Activated T-helper 17 cell treated with anti-CD3 and anti-CD28 coated beads, Interleukin-2, amount 50 U/mL, for 72 hours (primary cell): ENCODE measurements around the gene KLF9. TPM values are rescaled to one million over a fixed set of nuclear protein-coding genes. Genes with fewer than 3 reads are reported as not detected.
A peak's percentile ranks its signal among the peaks of the same experiment; 100 is the strongest.

Experiments
- ATAC-seq: fragments of 150-1000 bp; cut with Tn5 transposase; replicated peaks from 2 replicates; pipeline ENCODE4 v1.10.0; 2021; ENCODE audit warnings: mild to moderate bottlenecking, moderate library complexity
- H3K27ac Mint-ChIP-seq: one replicate; pipeline ENCODE4 v1.8.0; 2022; ENCODE audit warnings: mixed read lengths
- H3K27me3 Mint-ChIP-seq: one replicate; pipeline ENCODE4 v1.8.0; 2022; ENCODE audit warnings: mixed read lengths
- H3K36me3 Mint-ChIP-seq: one replicate; pipeline ENCODE4 v1.8.0; 2022; ENCODE audit warnings: low read depth, mild to moderate bottlenecking, mixed read lengths
- H3K4me1 Mint-ChIP-seq: one replicate; pipeline ENCODE4 v1.8.0; 2022; ENCODE audit warnings: mixed read lengths
- H3K4me3 Mint-ChIP-seq: one replicate; pipeline ENCODE4 v1.8.0; 2022; ENCODE audit warnings: mild to moderate bottlenecking, mixed read lengths
- H3K9me3 Mint-ChIP-seq: one replicate; pipeline ENCODE4 v1.8.0; 2022; ENCODE audit warnings: mixed read lengths
- total RNA-seq, 2 donors: library from RNA; stranded (reverse); gene quantifications; one replicate each; pipeline ENCODE4 v1.2.3, GENCODE V29; 2022

The KLF9 gene
- total RNA-seq, 2 donors from 2014 or later = 9.1 to 19.0 TPM

DNA sequence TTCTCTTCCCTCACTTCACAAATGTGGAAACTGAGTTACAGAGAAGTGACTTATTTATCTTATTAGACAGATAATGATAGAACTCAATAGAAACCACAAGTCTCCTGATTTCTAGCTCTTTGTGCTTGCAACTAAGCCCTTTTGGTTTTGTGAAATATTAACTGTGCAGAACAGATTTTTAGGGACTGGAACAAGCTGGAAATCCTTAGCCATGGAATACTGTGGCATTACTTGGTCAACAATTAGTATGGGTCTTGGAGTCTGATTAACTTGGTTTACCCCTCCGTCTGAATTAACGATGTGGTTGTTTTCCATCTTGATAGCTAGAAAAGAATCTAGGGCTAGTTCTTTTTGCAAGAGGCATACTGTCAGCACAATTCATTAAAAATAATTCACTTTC is 584 bp upstream of the KLF9 start:
- Mint-ChIP-seq H3K27ac (peak overlapping the region; percentile 99), H3K27me3 (no peaks in the 10 kb centered on the region), H3K4me3 (peak overlapping the region; percentile 97), H3K4me1 (peaks cover 15% of the 10 kb centered on the region), H3K9me3 (no peaks in the 10 kb centered on the region), H3K36me3 (peaks cover 48% of the 10 kb centered on the region)
- ATAC-seq = no peak

DNA sequence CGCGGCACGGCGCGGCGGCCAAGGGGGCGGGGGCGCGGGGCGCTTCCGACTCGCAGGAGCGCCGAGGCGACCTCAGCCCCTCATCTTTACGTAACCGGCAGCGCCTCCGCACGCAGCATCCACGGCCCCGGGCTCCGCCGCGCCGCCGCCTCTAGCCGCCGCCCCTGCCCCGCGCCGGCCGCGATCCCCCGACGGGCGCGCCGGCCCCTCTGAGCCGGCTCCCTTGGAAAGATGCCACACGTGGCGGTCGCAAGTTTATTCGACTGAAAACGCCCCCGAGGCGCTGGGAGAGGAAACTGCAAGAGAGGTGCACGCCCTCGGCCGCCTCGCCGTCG is 1.0 kb downstream of the KLF9 start:
- Mint-ChIP-seq H3K36me3 (peaks cover 45% of the 10 kb centered on the region), H3K27ac (peak overlapping the region; percentile 99), H3K4me1 (peaks cover 19% of the 10 kb centered on the region), H3K9me3 (no peaks in the 10 kb centered on the region), H3K27me3 (no peaks in the 10 kb centered on the region), H3K4me3 (peak overlapping the region; percentile 97)
- ATAC-seq = peak; percentile 20

DNA sequence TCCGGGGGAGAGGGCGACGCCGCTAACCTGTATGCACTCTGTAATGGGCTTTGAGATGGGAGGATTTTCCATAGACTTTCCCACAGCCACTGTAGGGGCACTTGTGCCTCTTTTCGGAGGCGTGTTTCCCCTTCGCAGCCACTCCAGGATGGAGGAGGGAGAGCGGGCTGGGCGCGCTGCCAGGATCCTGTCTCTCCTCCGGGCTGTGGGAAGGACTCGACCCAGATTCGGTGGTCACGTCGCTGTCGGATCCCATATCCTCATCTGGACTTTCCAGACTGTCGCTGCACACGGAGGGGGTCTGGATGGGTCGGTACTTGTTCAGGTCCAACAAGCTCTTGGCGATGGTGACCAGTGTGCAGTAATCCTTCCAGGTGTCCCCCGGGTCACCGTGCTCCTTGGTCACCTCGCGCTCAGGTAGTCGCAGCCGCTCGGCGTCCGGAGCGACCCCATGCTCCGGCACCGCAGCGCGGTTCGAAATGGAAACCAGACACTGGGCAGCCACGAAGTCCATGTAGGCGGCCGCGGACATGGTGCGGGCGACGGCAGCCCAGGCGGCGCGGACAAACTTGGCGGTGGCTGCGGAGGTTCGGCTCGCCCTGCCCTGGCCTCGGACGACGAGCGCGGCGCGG is 1.5 kb downstream of the KLF9 start:
- no peaks in the 10 kb centered on the region for H3K9me3 Mint-ChIP-seq

DNA sequence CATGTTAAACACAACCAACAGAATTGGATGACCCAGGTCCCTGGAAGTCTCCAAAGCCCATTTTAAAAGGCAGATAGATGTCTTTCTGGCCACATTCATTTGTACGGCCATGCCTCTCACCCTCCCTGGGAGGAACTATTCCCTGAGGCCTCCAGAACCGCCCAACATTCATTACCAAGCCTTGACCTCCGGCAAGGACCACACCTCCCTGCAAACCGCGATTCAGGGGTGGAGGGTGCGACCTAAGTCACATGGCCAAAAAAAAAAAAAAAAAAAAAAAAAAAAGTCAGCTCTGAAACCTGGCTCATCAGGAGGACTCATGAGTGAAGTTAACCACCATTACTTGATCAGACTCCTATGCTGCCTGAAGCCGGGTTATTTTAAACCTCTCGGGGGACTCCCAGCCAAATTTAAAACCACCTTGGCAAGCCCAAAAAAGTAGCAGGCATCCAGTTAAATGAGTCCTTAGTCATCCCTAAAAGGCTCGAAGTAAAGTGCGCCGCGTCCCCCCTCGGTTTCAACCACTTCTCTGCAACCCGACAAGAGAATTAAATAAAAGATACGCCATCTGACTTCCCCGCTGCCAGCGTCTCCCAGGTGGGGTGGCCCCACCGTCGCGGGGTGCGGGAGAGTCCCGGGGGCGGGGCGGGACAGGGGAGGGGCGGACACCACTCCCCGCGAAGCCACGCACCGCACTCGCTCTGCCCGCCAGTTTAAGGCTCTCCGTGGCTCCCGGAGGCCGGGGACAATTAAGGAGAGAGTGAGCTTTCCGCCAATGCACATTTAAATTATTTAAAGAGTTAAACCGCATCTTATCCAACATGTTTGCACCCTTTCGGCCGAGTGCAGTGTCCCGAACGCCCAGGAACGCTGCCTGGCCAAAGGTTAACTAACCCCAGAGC is 2.3 kb downstream of the KLF9 start:
- Mint-ChIP-seq H3K4me1 (peaks cover 28% of the 10 kb centered on the region), H3K27me3 (no peaks in the 10 kb centered on the region), H3K9me3 (no peaks in the 10 kb centered on the region), H3K36me3 (peaks cover 55% of the 10 kb centered on the region), H3K27ac (peak overlapping the region; percentile 97), H3K4me3 (peak overlapping the region; percentile 97)
- peak; percentile 60 for ATAC-seq

More for the DNA sequence above, 1.5 kb downstream of the KLF9 start:
- H3K36me3 Mint-ChIP-seq = peaks cover 47% of the 10 kb centered on the region
- H3K4me1 Mint-ChIP-seq = peaks cover 20% of the 10 kb centered on the region
- ATAC-seq = no peak
- H3K27me3 Mint-ChIP-seq = no peaks in the 10 kb centered on the region
- peak overlapping the region; percentile 97 for H3K4me3 Mint-ChIP-seq
- peak overlapping the region; percentile 97 for H3K27ac Mint-ChIP-seq

DNA sequence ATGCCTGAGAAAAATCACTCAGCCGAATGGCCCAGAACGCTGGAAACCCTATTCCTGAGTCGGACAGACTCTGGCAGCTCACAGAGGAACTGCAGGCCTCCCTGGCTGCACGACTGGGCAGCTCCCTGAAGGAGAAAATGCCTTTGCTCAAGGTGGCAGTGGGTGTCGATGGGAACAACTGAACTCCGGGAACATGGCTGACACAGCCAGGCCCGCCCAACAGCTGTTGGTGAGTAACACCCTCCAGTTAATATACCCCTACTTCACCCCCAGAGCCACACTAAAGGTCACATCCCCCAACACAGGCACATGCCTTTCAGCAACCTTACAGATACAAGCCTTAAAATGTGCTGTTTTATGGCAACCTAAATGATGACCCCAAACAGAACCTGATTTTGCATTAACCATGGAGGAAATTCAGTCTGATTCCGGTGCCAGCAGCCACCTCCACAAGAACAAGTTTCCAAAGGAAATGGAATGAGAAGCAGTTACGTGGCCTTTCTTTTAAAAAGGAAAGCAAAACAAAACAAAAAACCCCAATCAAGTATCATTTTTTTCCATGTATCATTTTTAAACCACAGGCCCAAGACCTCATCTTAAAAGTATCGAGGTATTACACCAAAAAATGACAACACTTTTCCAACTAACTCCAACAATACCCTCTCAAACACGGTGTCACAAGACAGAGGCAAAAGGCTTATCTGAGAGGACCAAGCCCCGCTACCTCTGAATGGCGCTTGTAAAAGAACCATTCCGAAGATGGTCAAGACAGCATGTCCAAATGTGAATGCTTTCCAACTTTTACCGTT is 3.1 kb downstream of the KLF9 start:
- Mint-ChIP-seq H3K9me3 (no peaks in the 10 kb centered on the region), H3K4me1 (peaks cover 34% of the 10 kb centered on the region)
- peak; percentile 33 for ATAC-seq

DNA sequence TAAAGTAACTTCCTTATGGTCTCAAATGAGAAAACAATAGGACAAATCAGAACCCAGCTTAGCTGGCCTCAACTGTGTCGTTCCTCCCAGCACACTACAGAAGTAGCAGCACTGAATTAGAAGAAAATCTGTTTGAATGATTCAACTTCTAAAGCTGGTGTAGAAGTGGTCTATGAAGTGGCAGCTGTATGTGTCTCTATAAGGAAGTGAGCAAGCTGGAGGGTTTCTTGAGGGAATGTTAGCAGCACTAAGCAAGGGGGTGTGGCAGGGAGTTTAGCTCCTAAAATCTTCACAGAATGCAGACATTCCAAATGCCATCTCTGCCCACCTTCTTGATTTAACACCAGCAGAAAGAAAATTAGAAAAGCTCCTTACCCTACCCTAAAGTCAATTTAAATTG is 4.1 kb downstream of the KLF9 start:
- H3K27ac Mint-ChIP-seq = peak overlapping the region; percentile 97
- ATAC-seq = no peak

More for the DNA sequence above, 3.1 kb downstream of the KLF9 start:
- Mint-ChIP-seq H3K4me3 (peak overlapping the region; percentile 97), H3K27ac (peak overlapping the region; percentile 97), H3K36me3 (peaks cover 63% of the 10 kb centered on the region), H3K27me3 (no peaks in the 10 kb centered on the region)

DNA sequence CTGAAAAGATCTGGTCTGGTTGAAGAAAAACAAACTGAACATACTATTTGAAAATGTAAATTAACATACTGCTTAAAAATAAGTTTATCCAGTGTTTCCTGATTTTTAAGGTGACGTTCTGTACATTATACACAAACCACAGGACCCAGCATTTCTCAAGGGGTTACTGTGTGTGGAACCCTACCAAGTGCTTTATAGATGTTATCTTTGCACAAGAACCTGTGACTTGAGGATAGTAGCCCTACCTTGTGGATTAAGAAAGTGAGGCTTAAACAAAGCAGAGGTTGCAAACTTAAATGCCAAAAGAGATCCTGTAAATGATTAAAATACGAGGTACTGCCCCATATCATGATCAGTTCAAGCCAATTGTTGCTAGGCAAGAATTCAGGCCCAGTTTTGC is 4.7 kb downstream of the KLF9 start:
- H3K4me3 Mint-ChIP-seq = peak overlapping the region; percentile 97
- no peak for ATAC-seq
- peaks cover 49% of the 10 kb centered on the region for H3K4me1 Mint-ChIP-seq
- no peaks in the 10 kb centered on the region for H3K9me3 Mint-ChIP-seq
- H3K27me3 Mint-ChIP-seq = no peaks in the 10 kb centered on the region
- H3K36me3 Mint-ChIP-seq = peaks cover 69% of the 10 kb centered on the region
- peak overlapping the region; percentile 97 for H3K27ac Mint-ChIP-seq

More for the DNA sequence above, 4.1 kb downstream of the KLF9 start:
- Mint-ChIP-seq H3K27me3 (no peaks in the 10 kb centered on the region), H3K4me3 (peak overlapping the region; percentile 97), H3K36me3 (peaks cover 69% of the 10 kb centered on the region), H3K4me1 (peaks cover 43% of the 10 kb centered on the region), H3K9me3 (no peaks in the 10 kb centered on the region)

DNA sequence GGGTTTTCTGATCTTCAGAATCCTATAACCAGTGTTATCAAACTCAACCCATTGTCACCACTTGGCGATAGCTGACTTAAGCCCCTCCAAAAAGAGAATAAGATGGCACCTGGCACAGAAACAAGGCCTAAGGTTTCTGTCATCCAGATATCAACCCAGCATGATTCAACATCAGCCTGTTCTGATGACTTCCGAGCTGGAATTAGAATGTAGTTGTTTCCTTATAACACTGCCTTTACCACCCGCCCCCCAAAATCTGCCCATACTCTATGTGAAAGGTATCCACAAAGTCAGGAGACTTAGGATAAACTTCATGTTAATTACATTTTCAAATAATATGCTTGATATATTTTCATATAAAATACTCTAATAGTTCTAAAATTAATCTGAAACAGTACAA is 5.2 kb downstream of the KLF9 start:
- no peak for ATAC-seq
- Mint-ChIP-seq H3K27me3 (no peaks in the 10 kb centered on the region), H3K4me3 (peak overlapping the region; percentile 97), H3K27ac (no peak overlapping the region), H3K36me3 (peaks cover 67% of the 10 kb centered on the region), H3K9me3 (no peaks in the 10 kb centered on the region), H3K4me1 (peaks cover 45% of the 10 kb centered on the region)

DNA sequence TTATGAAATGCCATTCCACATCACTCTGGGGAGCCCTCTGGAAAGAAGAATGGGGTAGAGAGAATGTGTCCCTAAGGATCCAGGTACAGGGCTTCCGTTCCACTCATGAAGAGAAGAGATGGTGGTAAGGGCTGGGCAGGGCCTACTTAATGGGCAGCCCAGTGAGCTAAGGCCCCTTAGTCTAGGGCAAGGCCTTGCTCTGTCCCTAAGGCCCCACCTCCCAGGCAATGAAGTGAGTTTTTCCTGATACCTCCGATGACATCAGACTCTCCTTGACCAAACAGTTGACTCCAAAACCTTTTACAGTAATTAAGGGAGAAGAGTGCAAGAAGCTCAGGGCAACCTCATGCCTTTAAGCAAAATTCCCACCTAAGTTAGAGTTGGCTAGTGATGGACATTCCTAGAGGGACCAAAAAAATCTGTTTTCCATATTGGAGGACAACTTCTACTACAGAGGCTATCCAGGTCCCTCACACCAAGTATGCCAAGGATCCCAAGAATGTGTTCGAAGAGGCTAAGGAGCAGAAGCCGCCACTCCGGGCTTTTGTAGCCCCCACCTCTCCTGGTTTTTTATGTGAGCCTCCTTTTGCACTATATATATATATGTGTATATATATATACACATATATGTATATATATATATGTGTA is 5.9 kb downstream of the KLF9 start:
- H3K36me3 Mint-ChIP-seq = peaks cover 59% of the 10 kb centered on the region
- no peak for ATAC-seq
- H3K27me3 Mint-ChIP-seq = no peaks in the 10 kb centered on the region
- H3K4me3 Mint-ChIP-seq = peak overlapping the region; percentile 83
- no peaks in the 10 kb centered on the region for H3K9me3 Mint-ChIP-seq
- H3K4me1 Mint-ChIP-seq = peaks cover 43% of the 10 kb centered on the region
- H3K27ac Mint-ChIP-seq = peak overlapping the region; percentile 92

DNA sequence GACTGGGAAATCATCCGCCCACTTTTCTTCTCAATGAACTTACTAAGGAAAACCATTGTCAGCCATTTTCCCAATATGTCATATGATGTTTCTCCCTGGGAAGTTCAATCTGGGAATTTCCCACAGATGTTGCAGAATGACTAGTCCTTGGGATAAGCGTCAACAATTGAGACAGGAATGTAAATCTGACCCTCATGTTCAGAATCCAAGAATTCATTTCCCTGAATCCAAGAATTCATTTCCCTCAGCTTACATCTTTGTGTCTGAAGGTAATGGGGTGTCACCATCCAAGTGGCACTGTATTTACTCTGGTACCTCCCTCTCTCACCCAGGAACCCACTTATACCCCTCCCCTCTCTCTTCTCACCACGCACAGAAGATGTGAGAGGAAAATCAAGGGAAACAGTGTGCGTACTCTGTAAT is 7.4 kb downstream of the KLF9 start:
- H3K27ac Mint-ChIP-seq = peak overlapping the region; percentile 92
- peaks cover 52% of the 10 kb centered on the region for H3K4me1 Mint-ChIP-seq
- H3K27me3 Mint-ChIP-seq = no peaks in the 10 kb centered on the region
- H3K4me3 Mint-ChIP-seq = peak overlapping the region; percentile 83
- H3K9me3 Mint-ChIP-seq = no peaks in the 10 kb centered on the region
- peaks cover 51% of the 10 kb centered on the region for H3K36me3 Mint-ChIP-seq
- ATAC-seq = no peak

DNA sequence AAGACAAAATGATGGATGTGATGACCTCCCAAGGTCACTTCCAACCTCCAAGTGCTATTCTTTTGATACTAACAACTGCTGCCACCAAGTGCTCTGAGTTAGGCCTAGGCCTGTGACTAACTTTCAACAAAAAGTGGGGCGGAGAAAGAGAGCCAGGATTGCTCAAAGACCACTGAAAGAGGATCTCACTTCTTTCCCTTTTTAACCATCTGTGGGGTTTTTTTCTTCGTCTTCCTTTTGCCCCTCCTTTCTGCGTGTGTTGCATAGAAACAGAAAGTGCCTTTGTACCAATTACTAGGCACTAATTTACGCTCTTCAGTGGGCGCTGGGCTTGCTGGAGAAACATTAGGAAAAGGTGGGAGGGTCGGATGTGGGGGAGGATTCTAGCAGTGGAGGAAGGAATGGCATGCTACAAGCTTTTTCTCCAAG is 8.0 kb downstream of the KLF9 start:
- peak; percentile 72 for ATAC-seq
- Mint-ChIP-seq H3K27me3 (no peaks in the 10 kb centered on the region), H3K9me3 (no peaks in the 10 kb centered on the region), H3K4me3 (peak overlapping the region; percentile 83), H3K4me1 (peaks cover 53% of the 10 kb centered on the region), H3K36me3 (peaks cover 44% of the 10 kb centered on the region), H3K27ac (peak overlapping the region; percentile 92)

DNA sequence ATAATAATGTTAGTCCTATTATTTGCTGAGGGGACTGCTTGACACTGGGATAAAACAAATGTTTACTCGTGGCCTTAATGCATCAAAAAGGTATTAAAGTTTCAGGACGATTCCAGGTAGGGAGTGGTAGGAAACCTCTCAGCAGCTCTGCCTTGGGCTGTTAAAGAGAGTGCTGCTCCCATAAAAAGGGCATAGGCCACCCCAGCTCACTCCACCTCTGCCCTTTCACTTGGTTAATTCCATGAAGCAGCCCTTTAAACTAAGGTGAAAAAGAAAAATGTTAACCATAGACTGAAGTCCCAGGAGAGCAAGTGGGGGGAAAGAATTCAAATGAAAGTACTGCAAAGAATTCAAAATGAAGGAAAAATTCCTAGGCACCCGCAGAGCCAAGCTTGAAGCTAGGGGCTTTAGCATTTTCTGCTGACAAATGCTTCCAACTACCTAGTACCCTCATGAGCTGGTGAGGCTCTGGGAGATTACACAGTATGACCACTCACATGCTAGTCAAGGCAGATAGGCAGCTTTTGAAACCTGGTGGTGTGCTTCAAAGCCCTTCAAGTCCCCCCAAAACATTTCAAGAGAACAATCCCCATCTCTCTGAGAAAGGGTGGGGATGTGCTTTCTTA is 8.5 kb downstream of the KLF9 start:
- Mint-ChIP-seq H3K4me3 (peak overlapping the region; percentile 83), H3K27me3 (no peaks in the 10 kb centered on the region), H3K27ac (peak overlapping the region; percentile 92), H3K4me1 (peaks cover 53% of the 10 kb centered on the region), H3K9me3 (no peaks in the 10 kb centered on the region), H3K36me3 (peaks cover 39% of the 10 kb centered on the region)
- ATAC-seq = peak; percentile 45

DNA sequence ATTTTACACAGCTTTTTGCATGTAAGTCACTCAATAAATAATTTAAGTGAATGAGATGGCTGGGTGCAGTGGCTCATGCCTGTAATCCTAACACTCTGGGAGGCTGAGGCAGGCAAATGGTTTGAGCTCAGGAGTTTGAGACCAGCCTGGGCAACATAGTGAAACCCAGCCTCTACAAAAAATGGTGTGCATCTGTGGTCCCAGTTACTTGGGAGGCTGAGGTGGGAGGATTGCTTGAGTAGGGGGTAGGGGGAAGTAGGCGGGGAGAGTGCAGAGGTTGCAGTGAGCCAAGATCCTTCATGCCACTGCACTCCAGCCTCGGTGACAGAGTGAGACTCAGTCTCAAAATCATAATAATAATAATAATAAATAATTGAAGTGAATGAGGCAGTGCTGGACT is 10.2 kb downstream of the KLF9 start:
- H3K27ac Mint-ChIP-seq = peak overlapping the region; percentile 59
- no peak for ATAC-seq
- H3K4me1 Mint-ChIP-seq = peaks cover 57% of the 10 kb centered on the region
- H3K27me3 Mint-ChIP-seq = no peaks in the 10 kb centered on the region
- H3K4me3 Mint-ChIP-seq = peak overlapping the region; percentile 35
- peaks cover 24% of the 10 kb centered on the region for H3K36me3 Mint-ChIP-seq
- H3K9me3 Mint-ChIP-seq = no peaks in the 10 kb centered on the region
